ENCODE measurements around the gene SNIP1. TPM values are rescaled to one million over a fixed set of nuclear protein-coding genes. Genes with fewer than 3 reads are reported as not detected.
"Not testable (repeated sequence)": the region's sequence is repeated elsewhere in the genome, so short reads cannot be mapped to it uniquely, and the experiment has no call there.

The SNIP1 gene
- total RNA-seq, 1 donor from 2014 or later: 9.7 TPM

GRCh38 chr1:37517569-37517968, 36.5 kb downstream of the SNIP1 start:
- ATAC-seq: no peak
- intact Hi-C loops (cut with micrococcal nuclease): no loop called here
- no peak for DNase-seq

DNA sequence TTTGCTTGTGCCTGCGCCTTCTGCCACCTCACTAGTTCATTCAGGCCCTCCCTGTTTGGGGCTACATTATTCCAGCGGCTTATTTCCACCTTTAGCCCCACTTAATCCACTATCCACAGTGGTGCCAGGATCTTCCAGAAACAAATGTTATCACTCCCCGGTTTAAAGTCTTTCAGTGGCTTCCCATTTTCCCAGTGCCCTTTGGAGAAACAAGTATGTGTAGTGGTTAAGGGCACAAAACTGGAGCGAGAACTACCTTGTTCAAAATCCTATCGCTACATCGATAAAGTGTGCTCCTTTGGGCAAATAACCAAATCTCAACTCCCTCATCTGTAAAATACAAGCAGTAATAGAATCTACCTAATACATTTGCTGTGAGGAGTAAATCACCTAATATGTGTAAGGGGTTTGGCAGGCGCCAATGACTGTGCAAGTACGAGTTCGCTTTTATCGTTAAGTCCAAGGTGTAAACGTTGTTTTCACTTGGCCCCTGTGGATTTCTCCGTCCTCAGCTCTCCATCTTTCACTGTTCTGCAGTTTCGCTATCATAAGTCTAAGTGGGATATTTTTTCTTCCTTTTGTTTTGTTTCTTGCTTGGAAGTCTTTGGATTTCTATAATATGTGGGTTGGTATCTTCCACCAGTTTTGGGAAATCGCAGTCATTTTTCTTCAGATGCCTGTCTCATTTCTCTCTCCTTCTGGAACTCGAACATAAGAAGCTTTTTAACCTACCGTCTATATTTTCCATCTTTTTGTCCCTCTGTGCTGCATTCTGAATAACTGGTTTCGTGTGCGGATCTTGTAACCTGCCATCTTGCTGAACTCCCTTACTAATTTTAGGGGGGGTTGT, 38.7 kb downstream of the SNIP1 start:
- DNase-seq: no peak
- ATAC-seq: no peak
- intact Hi-C loops (cut with micrococcal nuclease): no loop called here

GRCh38 chr1:37514350-37515184, 39.5 kb downstream of the SNIP1 start, which contains the start of gene MEAF6:
Gene MEAF6, minus strand, starts transcription at chr1:37514766. Its CDS starts 20 bp downstream, at chr1:37514746.
- ATAC-seq (peak; percentile 99), DNase-seq (peak; percentile 93)
- intact Hi-C loops (cut with micrococcal nuclease): no loop called here

GRCh38 chr1:37513795-37514349, 40.2 kb downstream of the SNIP1 start:
- no peak for DNase-seq
- intact Hi-C loops (cut with micrococcal nuclease): no loop called here
- ATAC-seq: no peak

- DNase-seq (no peak), ATAC-seq (no peak)
- intact Hi-C loops (cut with micrococcal nuclease): no loop called here
Measured at GRCh38 chr1:37509181-37509580, 44.9 kb downstream of the SNIP1 start.

GRCh38 chr1:37506740-37507139, 47.4 kb downstream of the SNIP1 start:
- DNase-seq (no peak), ATAC-seq (no peak)
- intact Hi-C loops (cut with micrococcal nuclease): no loop called here

GRCh38 chr1:37502791-37503190, 51.3 kb downstream of the SNIP1 start:
- intact Hi-C loops (cut with micrococcal nuclease); DNase-seq; ATAC-seq: not testable (repeated sequence)

- DNase-seq: no peak
- intact Hi-C loops (cut with micrococcal nuclease): no loop called here
- ATAC-seq: no peak
Measured at GRCh38 chr1:37502104-37502503, 52.0 kb downstream of the SNIP1 start.

GRCh38 chr1:37501661-37502060, 52.4 kb downstream of the SNIP1 start:
- ATAC-seq: no peak
- intact Hi-C loops (cut with micrococcal nuclease): no loop called here
- no peak for DNase-seq

DNA sequence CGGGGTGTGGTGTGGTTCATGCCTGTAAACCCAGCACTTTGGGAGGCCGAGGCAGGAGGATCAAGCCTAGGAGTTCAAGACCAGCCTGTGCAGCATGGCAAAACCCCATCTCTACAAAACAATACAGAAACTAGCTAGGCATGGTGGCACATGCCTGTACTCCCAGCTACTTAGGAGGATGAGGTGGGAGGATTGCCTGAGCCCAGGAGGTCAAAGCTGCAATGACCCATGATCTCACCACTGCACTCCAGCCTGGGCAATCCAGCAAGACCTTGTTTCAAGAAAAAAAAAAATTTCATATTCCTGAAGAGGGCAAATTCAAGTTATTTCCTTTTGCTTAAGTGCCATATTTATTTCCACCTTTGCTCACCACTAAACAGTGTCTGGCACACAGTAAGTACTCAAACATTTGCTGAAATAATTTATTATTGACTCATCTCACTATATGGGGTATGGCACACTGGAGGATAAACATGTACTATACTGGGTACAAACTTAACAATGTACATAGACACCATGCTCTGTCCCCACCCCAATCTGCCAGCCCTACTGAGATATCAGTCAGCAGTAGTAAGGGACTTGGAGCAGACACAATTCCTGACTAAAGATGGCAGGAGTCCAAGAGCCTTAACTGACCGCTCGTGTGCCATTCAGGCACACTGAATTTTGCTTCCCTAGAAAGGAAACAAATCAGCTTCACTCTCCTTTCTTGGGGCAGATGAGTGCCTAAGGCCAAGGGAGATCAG, 55.0 kb downstream of the SNIP1 start:
- DNase-seq (no peak), ATAC-seq (peak; percentile 97)
- intact Hi-C loops (cut with micrococcal nuclease): no loop called here

DNA sequence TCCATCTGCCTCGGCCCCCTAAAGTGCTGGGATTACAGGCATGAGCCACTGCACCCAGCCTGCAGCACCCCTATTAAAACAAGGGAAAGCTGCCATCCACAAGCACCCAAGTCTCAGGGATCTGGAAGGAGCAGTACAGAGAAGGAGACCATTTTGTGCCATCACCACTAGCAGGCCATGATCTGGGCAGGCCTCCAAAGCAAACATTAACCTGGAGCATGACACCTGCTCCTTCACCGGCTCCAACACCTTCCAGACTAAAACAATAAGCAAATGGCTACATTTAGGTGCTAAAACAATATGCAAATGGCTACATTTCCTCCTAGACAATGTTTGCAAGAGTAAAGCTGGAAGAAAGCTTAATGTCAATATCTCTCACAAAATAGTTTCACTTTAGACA, 56.3 kb downstream of the SNIP1 start:
- no peak for DNase-seq
- intact Hi-C loops (cut with micrococcal nuclease): no loop called here
- no peak for ATAC-seq

- intact Hi-C loops (cut with micrococcal nuclease): no loop called here
- ATAC-seq (no peak), DNase-seq (no peak)
Measured at GRCh38 chr1:37495875-37496274, 58.2 kb downstream of the SNIP1 start.

- intact Hi-C loops (cut with micrococcal nuclease): no loop called here
- DNase-seq (no peak), ATAC-seq (no peak)
Measured at GRCh38 chr1:37493336-37494098, 60.6 kb downstream of the SNIP1 start.

DNA sequence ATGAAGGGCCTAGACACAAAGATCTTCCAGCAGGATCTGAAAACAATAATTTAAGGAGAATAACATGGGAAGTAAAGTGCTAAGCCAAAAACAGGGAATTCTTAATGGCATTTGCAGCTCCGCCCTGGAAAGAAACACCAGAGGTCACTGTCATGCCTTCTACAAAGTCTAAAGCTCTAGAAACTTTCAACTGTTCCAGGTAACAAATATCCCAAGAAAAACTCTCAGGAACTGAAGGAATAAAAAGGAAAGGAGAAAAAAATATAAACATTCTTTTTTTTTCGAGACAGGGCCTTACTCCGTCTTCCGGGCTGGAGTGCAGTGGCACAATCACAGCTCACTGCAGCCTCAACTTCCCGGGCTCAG, 66.5 kb downstream of the SNIP1 start:
- DNase-seq (no peak), ATAC-seq (no peak)
- intact Hi-C loops (cut with micrococcal nuclease): no loop called here

DNA sequence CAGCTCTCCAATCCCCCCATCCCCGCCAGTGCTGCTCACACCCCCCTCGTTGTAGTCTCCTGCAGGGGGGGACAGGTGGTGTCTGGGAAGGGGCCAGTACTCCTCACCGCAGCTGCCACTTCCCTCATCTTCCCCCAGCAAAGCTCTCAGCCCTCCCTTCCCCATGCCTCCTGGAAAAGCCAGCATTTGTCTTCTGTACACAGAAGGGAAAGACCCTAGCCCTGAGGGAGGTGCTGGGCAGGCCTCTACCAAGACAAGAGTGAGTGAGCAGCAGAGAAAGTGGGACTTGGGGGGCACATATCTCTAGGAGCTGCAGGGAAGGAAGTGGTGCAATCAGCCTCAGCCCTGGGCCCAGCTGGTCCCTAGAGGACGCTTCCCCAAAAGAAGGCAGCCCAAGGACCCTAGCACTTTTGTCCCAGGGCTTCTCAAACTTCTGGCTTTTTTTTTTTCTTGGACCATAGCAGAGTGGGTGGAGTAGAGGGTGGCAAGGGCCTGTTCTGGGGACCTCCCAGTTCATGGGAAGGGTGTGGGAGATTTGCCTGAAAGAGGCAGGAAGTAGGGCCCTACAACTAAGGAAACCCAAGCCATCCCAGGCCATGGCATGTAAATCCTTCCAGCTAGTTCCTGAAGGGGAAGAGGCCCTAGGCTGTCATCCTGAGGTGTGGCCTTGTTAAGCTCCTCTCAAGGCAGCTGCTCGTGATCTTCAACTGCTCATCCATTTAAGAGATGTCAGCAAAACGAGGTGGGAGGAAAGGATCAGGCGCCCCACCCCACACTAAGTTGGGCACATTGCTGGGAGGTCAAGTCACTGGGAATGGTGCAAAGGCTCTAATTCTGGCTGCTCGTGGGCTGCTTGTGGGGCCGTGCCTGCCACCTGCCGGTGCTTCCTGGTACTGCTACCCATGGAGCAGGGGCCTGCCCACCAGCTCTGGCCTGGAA, 67.1 kb downstream of the SNIP1 start:
- ATAC-seq (peak; percentile 73), DNase-seq (peak; percentile 88)
- intact Hi-C loops (cut with micrococcal nuclease): no loop called here

DNA sequence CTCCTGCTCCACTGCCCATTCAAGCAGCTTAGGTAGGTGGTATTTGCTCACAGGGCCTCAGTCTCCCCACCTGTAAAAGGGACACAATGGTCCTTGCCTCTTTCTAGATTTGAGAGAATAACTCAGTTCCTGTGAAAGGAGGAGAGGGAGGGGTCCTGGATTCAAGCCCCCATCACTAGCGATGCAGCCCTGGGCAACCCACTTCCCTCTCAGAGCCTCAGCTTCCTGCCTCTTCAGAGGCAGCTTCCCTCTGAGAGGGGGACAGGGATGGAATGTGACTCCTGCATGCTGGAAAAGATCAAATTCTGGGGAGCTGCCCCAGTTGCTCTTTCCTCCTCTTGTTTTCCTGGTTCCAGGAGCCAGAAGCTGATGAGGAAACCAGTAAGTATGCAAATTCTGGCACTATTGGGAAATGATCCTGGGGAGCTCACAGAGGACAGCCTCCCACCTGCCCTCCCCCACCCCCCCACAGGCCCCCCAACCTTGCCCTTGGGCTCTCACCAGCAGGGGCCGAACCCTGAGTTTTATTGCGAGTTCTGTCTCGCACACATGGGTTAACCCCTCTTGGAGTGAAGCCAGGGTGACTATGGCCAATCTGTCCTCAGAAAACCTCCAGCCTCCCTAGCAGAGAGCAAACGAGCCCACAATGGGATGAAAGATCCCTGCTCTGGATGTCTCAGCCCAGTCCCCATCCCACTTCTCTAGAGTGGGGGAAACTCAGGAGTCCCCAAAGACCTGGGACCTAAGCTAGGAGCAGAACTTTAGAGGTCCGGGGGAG, 68.0 kb downstream of the SNIP1 start:
- peak; percentile 8 for ATAC-seq
- intact Hi-C loops (cut with micrococcal nuclease): no loop called here
- DNase-seq: no peak

Measured in left ventricle myocardium superior (tissue), 1 donor.